Astrocyte of the cerebellum (primary cell): ENCODE data around the gene JARID2.

Experiments used
- DNase-seq: peaks from one replicate; pipeline ENCODE4 v3.0.0-alpha.2; 2011; ENCODE audit warnings: low read depth
- H3K4me3 ChIP-seq: 2 replicates; pipeline ENCODE4 v1.5.1; 2011; ENCODE audit warnings: mild to moderate bottlenecking, low read depth, low read length, moderate library complexity
- CTCF ChIP-seq: IDR thresholded peaks from 2 replicates; pipeline ENCODE4 v1.5.1; 2012; ENCODE audit warnings: low read length, low read depth, moderate library complexity, mild to moderate bottlenecking; ENCODE audit errors: missing control alignments
- in situ Hi-C: cut with HindIII; loops from 2 replicates; pipeline ENCODE4 v1.10.0; 2017; ENCODE audit warnings: low sequenced_read_pairs

JARID2 gene

GRCh38 chr6:15401769-15402250 lies 155.9 kb downstream of the JARID2 start:
- in situ Hi-C loops = no loop called here
- DNase-seq = no peak
- no peak for TF ChIP-seq CTCF
- no peak overlapping the region for H3K4me3 ChIP-seq

GRCh38 chr6:15402406-15403045 lies 156.7 kb downstream of the JARID2 start:
- no peak for TF ChIP-seq CTCF
- in situ Hi-C loops = no loop called here
- DNase-seq = no peak
- H3K4me3 ChIP-seq = no peak overlapping the region

- in situ Hi-C loops = no loop called here
- no peak for TF ChIP-seq CTCF
- no peak overlapping the region for H3K4me3 ChIP-seq
- no peak for DNase-seq
Measured at GRCh38 chr6:15403094-15403755, 157.4 kb downstream of the JARID2 start.

GRCh38 chr6:15404685-15404980 lies 158.8 kb downstream of the JARID2 start:
- TF ChIP-seq CTCF = no peak
- H3K4me3 ChIP-seq = no peak overlapping the region
- in situ Hi-C loops = no loop called here
- no peak for DNase-seq

GRCh38 chr6:15405129-15406068 lies 159.5 kb downstream of the JARID2 start:
- no peak overlapping the region for H3K4me3 ChIP-seq
- TF ChIP-seq CTCF = no peak
- no peak for DNase-seq
- in situ Hi-C loops = no loop called here

GRCh38 chr6:15406452-15406851 lies 160.6 kb downstream of the JARID2 start:
- in situ Hi-C loops = no loop called here

More at GRCh38 chr6:15406452-15406851, 160.6 kb downstream of the JARID2 start:
- H3K4me3 ChIP-seq = no peak overlapping the region
- DNase-seq = no peak
- no peak for TF ChIP-seq CTCF
